Keratinocyte (primary cell): ENCODE measurements around the gene PLS3. TPM values are rescaled to one million over a fixed set of nuclear protein-coding genes. Genes with fewer than 3 reads are reported as not detected.

Experiments used
- DNase-seq: peaks from one replicate; pipeline ENCODE4 v3.0.0-alpha.2; 2011; ENCODE audit warnings: low read depth, missing footprints, low spot score
- FAIRE-seq: peaks from 2 replicates; lab custom pipeline; 2011; peaks lifted over from hg19 to GRCh38; lab: Jason Lieb, UNC
- H2AFZ ChIP-seq: 2 replicates; pipeline ENCODE4 v1.6.0; 2012; ENCODE audit warnings: low read length, control low read depth, inconsistent platforms; ENCODE audit not compliant: control insufficient read depth
- H3K27ac ChIP-seq: 2 replicates; pipeline ENCODE4 v1.5.1; 2011; ENCODE audit warnings: low read length; ENCODE audit not compliant: control insufficient read depth, insufficient read depth
- H3K27me3 ChIP-seq: 3 replicates; pipeline ENCODE4 v1.6.0; 2011; ENCODE audit warnings: low read length; ENCODE audit not compliant: control insufficient read depth, insufficient read depth; ENCODE audit errors: extremely low read depth
- H3K36me3 ChIP-seq, 2 experiments: 2 replicates in 1 of 2; 3 replicates in 1 of 2; pipeline ENCODE4 v1.5.1; 2011; ENCODE audit warnings: low read length in 2 of 2, mild to moderate bottlenecking in 1 of 2; ENCODE audit not compliant: control insufficient read depth in 2 of 2, insufficient read depth in 2 of 2; ENCODE audit errors: extremely low read depth in 1 of 2
- H3K4me1 ChIP-seq: 3 replicates; pipeline ENCODE4 v1.5.1; 2011; ENCODE audit warnings: low read length; ENCODE audit not compliant: control insufficient read depth, insufficient read depth; ENCODE audit errors: extremely low read depth
- H3K4me2 ChIP-seq: 3 replicates; pipeline ENCODE4 v1.6.0; 2011; ENCODE audit warnings: low read depth, low read length; ENCODE audit not compliant: control insufficient read depth, insufficient read depth; ENCODE audit errors: extremely low read depth
- H3K4me3 ChIP-seq, 3 experiments: fragments of 200-600 bp in 1 of 3; sonication (generic) in 1 of 3; 2 replicates in 2 of 3; 3 replicates in 1 of 3; pipeline ENCODE4 v1.5.1; 2011 to 2016; ENCODE audit warnings: low read length in 3 of 3, mild to moderate bottlenecking in 3 of 3, control low read depth in 2 of 3, inconsistent platforms in 1 of 3, low read depth in 1 of 3, mixed read lengths in 1 of 3, mixed run types in 1 of 3, moderate library complexity in 1 of 3; ENCODE audit not compliant: control insufficient read depth in 2 of 3, insufficient read depth in 2 of 3; ENCODE audit errors: extremely low read depth in 1 of 3
- H3K79me2 ChIP-seq: 2 replicates; pipeline ENCODE4 v1.6.0; 2012; ENCODE audit warnings: low read length; ENCODE audit not compliant: control insufficient read depth, insufficient read depth
- H3K9ac ChIP-seq: 3 replicates; pipeline ENCODE4 v1.6.0; 2011; ENCODE audit warnings: low read length; ENCODE audit not compliant: control insufficient read depth, insufficient read depth; ENCODE audit errors: extremely low read depth
- H3K9me1 ChIP-seq: 3 replicates; pipeline ENCODE4 v1.6.0; 2011; ENCODE audit warnings: low read length; ENCODE audit not compliant: control insufficient read depth, insufficient read depth; ENCODE audit errors: extremely low read depth
- H3K9me3 ChIP-seq: 2 replicates; pipeline ENCODE4 v1.5.1; 2012; ENCODE audit warnings: low read depth, low read length; ENCODE audit not compliant: control insufficient read depth
- H4K20me1 ChIP-seq: 3 replicates; pipeline ENCODE4 v1.6.0; 2011; ENCODE audit warnings: low read length; ENCODE audit not compliant: control insufficient read depth, insufficient read depth; ENCODE audit errors: extremely low read depth
- EZH2 ChIP-seq: IDR thresholded peaks from one replicate; pipeline ENCODE4 v1.6.1; 2012; ENCODE audit warnings: inconsistent platforms, mild to moderate bottlenecking, low read length, moderate library complexity
- dilution Hi-C: fragments of 300-500 bp; cut with MboI; formaldehyde crosslinking; loops from one replicate; pipeline ENCODE4 v1.7.0; 2020; ENCODE audit warnings: low sequenced_read_pairs; ENCODE audit not compliant: extremely low pct_ligation_motif_present
- polyA plus RNA-seq, 5 experiments: library from polyadenylated mRNA; depleted of rRNA in 3 of 5; stranded (reverse) in 3 of 5; stranded (forward) in 1 of 5; unstranded in 1 of 5; fragments of >200 nt; gene quantifications; 1 replicate in 1 of 5; 2 replicates in 3 of 5; 3 replicates in 1 of 5; pipeline versions ENCODE4 v1.2.1 to v1.2.3, GENCODE V29; 2011 to 2012; ENCODE audit warnings: missing spikeins in 2 of 5, low read depth in 1 of 5, low replicate concordance in 1 of 5
- TF ChIP-seq, protein P1 (sequence below), 3 experiments: IDR thresholded peaks in 1 of 3; conservative IDR thresholded peaks in 1 of 3; optimal IDR thresholded peaks in 1 of 3; 2 replicates in 2 of 3; 3 replicates in 1 of 3; pipeline versions ENCODE3 to v1.5.1; 2011; ENCODE audit warnings: low read length in 3 of 3, mild to moderate bottlenecking in 3 of 3, moderate library complexity in 2 of 3, control low read depth in 1 of 3, inconsistent platforms in 1 of 3; ENCODE audit not compliant: insufficient read depth in 2 of 3; ENCODE audit errors: extremely low read depth in 1 of 3

Gene PLS3
- polyA plus RNA-seq, 1 donor (not counting 4 experiments of a cell fraction or from before 2014, with no cell fraction given), result 457 TPM

DNA sequence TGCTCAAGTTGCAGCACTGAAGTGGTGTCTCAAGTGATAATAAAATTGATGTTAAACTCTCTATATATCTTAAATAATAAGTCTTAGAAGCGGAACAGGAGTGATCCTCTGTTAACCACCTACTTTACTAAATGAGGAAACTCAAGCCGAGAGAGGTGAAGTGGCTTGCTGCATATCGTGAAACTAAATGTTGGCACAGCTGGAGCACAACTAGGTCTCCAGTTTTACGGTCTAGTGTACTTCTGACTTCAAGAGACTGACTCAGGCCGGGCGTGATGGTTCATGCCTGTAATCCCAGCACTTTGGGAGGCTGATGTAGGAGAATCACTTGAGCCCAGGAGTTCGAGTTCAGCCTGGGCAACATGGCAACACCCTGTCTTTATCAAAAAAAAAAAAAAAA, 35.5 kb upstream of the PLS3 start:
- no peaks in the 10 kb centered on the region for H3K9me3 ChIP-seq
- no peak overlapping the region for H3K4me2 ChIP-seq
- H3K4me1 ChIP-seq, result no peaks in the 10 kb centered on the region
- TF ChIP-seq EZH2, result no peak
- TF ChIP-seq, protein P1, sequence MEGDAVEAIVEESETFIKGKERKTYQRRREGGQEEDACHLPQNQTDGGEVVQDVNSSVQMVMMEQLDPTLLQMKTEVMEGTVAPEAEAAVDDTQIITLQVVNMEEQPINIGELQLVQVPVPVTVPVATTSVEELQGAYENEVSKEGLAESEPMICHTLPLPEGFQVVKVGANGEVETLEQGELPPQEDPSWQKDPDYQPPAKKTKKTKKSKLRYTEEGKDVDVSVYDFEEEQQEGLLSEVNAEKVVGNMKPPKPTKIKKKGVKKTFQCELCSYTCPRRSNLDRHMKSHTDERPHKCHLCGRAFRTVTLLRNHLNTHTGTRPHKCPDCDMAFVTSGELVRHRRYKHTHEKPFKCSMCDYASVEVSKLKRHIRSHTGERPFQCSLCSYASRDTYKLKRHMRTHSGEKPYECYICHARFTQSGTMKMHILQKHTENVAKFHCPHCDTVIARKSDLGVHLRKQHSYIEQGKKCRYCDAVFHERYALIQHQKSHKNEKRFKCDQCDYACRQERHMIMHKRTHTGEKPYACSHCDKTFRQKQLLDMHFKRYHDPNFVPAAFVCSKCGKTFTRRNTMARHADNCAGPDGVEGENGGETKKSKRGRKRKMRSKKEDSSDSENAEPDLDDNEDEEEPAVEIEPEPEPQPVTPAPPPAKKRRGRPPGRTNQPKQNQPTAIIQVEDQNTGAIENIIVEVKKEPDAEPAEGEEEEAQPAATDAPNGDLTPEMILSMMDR (optimal IDR thresholded peaks at IDR 0.05 in 1 of 3, IDR thresholded peaks at IDR 0.05 in 1 of 3, conservative IDR thresholded peaks at IDR 0.05 in 1 of 3; ENCODE audit: extremely low read depth in 1 of 3, insufficient read depth in 2 of 3, low read length in 3 of 3), result no peak
- H3K9me1 ChIP-seq, result no peaks in the 10 kb centered on the region
- no peaks in the 10 kb centered on the region for H3K36me3 ChIP-seq
- no peak overlapping the region for H3K27ac ChIP-seq
- peaks cover 5% of the 10 kb centered on the region for H3K27me3 ChIP-seq
- DNase-seq (no peak), FAIRE-seq (no peak)
- H3K4me3 ChIP-seq, result no peak overlapping the region
- dilution Hi-C loops, result no loop called here
- H2AFZ ChIP-seq, result no peak overlapping the region
- no peaks in the 10 kb centered on the region for H4K20me1 ChIP-seq
- H3K9ac ChIP-seq, result no peak overlapping the region
- H3K79me2 ChIP-seq, result no peaks in the 10 kb centered on the region

DNA sequence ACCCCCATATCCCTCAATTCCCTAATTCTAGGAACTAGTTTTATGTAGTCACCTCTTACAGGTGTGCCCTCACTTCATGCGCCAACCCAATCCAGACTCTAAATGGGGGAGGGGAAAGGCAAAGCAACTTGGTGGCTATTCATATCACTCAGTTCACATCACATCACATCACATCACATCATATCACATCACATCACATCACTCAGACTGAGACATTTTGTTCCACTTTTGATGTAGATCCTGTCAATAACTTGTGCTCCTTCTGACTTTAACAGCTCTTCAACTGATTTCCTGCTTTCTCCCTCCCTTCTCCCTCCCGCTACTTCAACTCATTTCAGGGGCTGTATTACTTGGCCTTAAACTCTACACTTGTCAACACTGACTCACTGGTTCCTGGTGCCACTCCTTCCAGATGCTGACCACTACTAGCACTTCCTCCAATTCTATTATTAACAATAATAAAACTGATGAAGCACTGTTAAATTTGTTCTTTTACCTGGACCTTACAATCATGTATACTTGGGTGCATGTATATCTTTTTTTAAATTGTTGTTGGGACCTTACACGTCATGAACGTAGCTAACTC, 29.1 kb upstream of the PLS3 start:
- Histone ChIP-seq H4K20me1 (no peaks in the 10 kb centered on the region), H2AFZ (no peak overlapping the region), H3K9me3 (no peaks in the 10 kb centered on the region), H3K79me2 (no peaks in the 10 kb centered on the region), H3K4me3 (no peak overlapping the region), H3K9ac (no peak overlapping the region), H3K27ac (no peak overlapping the region), H3K4me2 (no peak overlapping the region), H3K9me1 (no peaks in the 10 kb centered on the region), H3K4me1 (peaks cover 5% of the 10 kb centered on the region), H3K27me3 (peaks cover 2% of the 10 kb centered on the region), H3K36me3 (no peaks in the 10 kb centered on the region)
- no peak for DNase-seq
- dilution Hi-C loops, result no loop called here
- FAIRE-seq, result no peak
- TF ChIP-seq, protein P1 (optimal IDR thresholded peaks at IDR 0.05 in 1 of 3, IDR thresholded peaks at IDR 0.05 in 1 of 3, conservative IDR thresholded peaks at IDR 0.05 in 1 of 3; ENCODE audit: extremely low read depth in 1 of 3, insufficient read depth in 2 of 3, low read length in 3 of 3), result no peak
- TF ChIP-seq EZH2, result no peak
